Skeletal muscle tissue (tissue), 4 donors: ENCODE data around the gene ABCA3. TPM values are rescaled to one million over a fixed set of nuclear protein-coding genes. Genes with fewer than 3 reads are reported as not detected.

Experiments
- H3K27ac ChIP-seq: one replicate; pipeline ENCODE4 v1.7.0; 2013; ENCODE audit warnings: mild to moderate bottlenecking, low read depth, low read length, inconsistent platforms
- H3K27me3 ChIP-seq, 3 donors: one replicate each; pipeline ENCODE4 v1.7.0; 2013; ENCODE audit warnings: low read length in 3 of 3; ENCODE audit not compliant: control insufficient read depth in 3 of 3, insufficient read depth in 3 of 3
- H3K36me3 ChIP-seq, 3 donors: one replicate each; pipeline ENCODE4 v1.7.0; 2013; ENCODE audit warnings: low read length in 3 of 3; ENCODE audit not compliant: control insufficient read depth in 3 of 3, insufficient read depth in 3 of 3
- H3K4me1 ChIP-seq, 3 donors: one replicate each; pipeline ENCODE4 v1.7.0; 2013; ENCODE audit warnings: low read length in 3 of 3, mild to moderate bottlenecking in 3 of 3; ENCODE audit not compliant: control insufficient read depth in 3 of 3, insufficient read depth in 3 of 3
- H3K4me3 ChIP-seq, 3 donors: one replicate each; pipeline ENCODE4 v1.7.0; 2013; ENCODE audit warnings: low read length in 3 of 3
- H3K9ac ChIP-seq, 3 donors: one replicate each; pipeline ENCODE4 v1.7.0; 2013; ENCODE audit warnings: low read length in 3 of 3, mild to moderate bottlenecking in 3 of 3, moderate library complexity in 2 of 3, low read depth in 1 of 3
- H3K9me3 ChIP-seq, 3 donors: one replicate each; pipeline ENCODE4 v1.7.0; 2013; ENCODE audit warnings: low read length in 3 of 3; ENCODE audit not compliant: control insufficient read depth in 3 of 3
- total RNA-seq: library from RNA; depleted of rRNA; stranded (reverse); fragments of >200 nt; gene quantifications from one replicate; pipeline ENCODE4 v1.2.3, GENCODE V29; 2014
- donor health status: Osteomylitis.

The ABCA3 gene
- total RNA-seq, 1 donor from 2014 or later, result 8.4 TPM

GRCh38 chr16:2373176-2373575 lies 32.6 kb upstream of the ABCA3 start:
- Histone ChIP-seq H3K9ac (no peak overlapping the region), H3K9me3 (no peaks in the 10 kb centered on the region), H3K4me1 (peaks cover 0 to 4% (median 0%) of the 10 kb centered on the region in 3 donors), H3K36me3 (no peaks in the 10 kb centered on the region), H3K4me3 (no peak overlapping the region), H3K27ac (no peak overlapping the region), H3K27me3 (no peaks in the 10 kb centered on the region)

DNA sequence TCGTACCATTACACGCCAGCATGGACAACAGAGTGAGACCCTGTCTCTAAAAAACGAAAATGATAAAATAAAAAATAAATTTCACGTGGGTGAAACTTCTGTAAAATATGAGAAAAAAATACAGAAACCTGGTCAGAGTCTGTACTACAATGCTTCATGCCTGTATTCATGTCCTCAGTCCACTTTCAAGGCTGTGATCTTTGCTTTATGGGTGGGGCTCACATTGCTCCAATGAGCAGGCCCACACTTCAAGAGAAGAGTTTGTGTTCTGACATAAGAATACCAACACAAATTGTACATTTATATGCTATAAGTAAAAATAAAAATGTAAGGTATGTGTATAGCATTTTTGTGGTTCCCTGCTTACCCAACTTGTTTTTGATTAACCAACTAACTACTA lies 32.2 kb upstream of the ABCA3 start:
- H3K4me3 ChIP-seq, result no peak overlapping the region
- no peak overlapping the region for H3K9ac ChIP-seq
- no peak overlapping the region for H3K27ac ChIP-seq
- H3K27me3 ChIP-seq, result no peaks in the 10 kb centered on the region
- H3K9me3 ChIP-seq, result no peaks in the 10 kb centered on the region
- no peaks in the 10 kb centered on the region for H3K36me3 ChIP-seq
- peaks cover 0 to 4% (median 0%) of the 10 kb centered on the region in 3 donors for H3K4me1 ChIP-seq

GRCh38 chr16:2371421-2371820 lies 30.9 kb upstream of the ABCA3 start:
- H3K4me1 ChIP-seq, result peaks cover 0 to 4% (median 0%) of the 10 kb centered on the region in 3 donors
- H3K27me3 ChIP-seq, result no peaks in the 10 kb centered on the region
- no peak overlapping the region for H3K27ac ChIP-seq
- no peak overlapping the region for H3K9ac ChIP-seq
- no peak overlapping the region for H3K4me3 ChIP-seq
- no peaks in the 10 kb centered on the region for H3K9me3 ChIP-seq
- H3K36me3 ChIP-seq, result no peaks in the 10 kb centered on the region

DNA sequence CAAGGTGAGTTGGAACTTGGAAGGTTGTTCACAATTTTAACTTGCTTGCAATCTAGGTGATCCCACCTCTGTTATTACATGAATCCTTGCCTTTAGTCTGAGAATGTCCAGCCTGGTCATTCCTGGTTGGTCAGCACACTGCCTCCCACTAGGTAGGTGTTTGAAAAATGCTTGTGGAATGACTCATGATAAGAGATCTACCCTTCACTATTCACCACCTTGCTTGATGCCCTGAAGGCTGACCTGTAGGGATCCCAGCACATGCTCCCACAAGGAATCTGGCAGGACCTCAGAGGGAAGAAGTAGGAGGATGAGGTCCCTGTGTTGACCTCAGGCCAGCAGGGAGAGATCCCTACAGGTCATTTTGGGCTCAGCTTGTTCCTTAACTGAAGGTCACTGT lies 30.2 kb upstream of the ABCA3 start:
- Histone ChIP-seq H3K9ac (no peak overlapping the region), H3K27me3 (no peaks in the 10 kb centered on the region), H3K36me3 (no peaks in the 10 kb centered on the region), H3K9me3 (no peaks in the 10 kb centered on the region), H3K4me3 (no peak overlapping the region), H3K27ac (no peak overlapping the region), H3K4me1 (peaks cover 0 to 4% (median 0%) of the 10 kb centered on the region in 3 donors)

- Histone ChIP-seq H3K4me3 (no peak overlapping the region), H3K4me1 (peaks cover 0 to 4% (median 0%) of the 10 kb centered on the region in 3 donors), H3K27ac (no peak overlapping the region), H3K36me3 (no peaks in the 10 kb centered on the region), H3K27me3 (no peaks in the 10 kb centered on the region), H3K9me3 (no peaks in the 10 kb centered on the region), H3K9ac (no peak overlapping the region)
These were observed 26.3 kb upstream of the ABCA3 start for GRCh38 chr16:2366660-2367309.

GRCh38 chr16:2365397-2366294 lies 25.1 kb upstream of the ABCA3 start:
- Histone ChIP-seq H3K4me3 (no peak overlapping the region), H3K9me3 (no peaks in the 10 kb centered on the region), H3K9ac (no peak overlapping the region), H3K36me3 (no peaks in the 10 kb centered on the region), H3K27me3 (no peaks in the 10 kb centered on the region), H3K27ac (no peak overlapping the region), H3K4me1 (no peaks in the 10 kb centered on the region)

DNA sequence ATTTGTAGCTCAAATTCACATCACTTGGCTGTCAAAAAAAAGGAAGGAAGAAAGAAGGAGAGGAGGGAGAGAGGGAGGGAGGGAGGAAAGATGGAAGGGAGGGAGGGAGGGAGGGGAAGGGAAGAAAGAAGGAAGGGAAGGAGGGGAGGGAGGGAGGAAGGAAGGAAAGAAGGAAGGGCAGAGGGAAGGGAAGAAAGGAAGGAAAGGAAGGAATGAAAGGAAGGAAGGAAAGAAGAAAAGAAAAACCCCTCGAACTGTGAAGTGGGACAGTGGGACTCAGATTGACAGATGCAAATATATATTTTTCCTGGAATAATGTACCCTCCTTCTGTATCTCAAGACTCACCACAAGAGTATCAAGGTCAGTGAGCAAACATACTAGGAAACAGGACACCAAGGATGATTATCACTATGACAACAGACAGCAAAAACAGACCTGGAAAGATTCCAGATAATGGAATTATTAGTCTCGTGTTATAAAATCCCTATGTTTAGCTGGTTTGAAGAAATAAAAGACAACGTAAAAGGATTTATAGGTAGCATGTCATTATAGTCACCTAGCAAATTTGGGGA lies 24.2 kb upstream of the ABCA3 start:
- Histone ChIP-seq H3K4me3 (no peak overlapping the region), H3K9me3 (no peaks in the 10 kb centered on the region), H3K4me1 (no peaks in the 10 kb centered on the region), H3K27ac (no peak overlapping the region), H3K9ac (no peak overlapping the region), H3K36me3 (no peaks in the 10 kb centered on the region), H3K27me3 (peaks cover 0 to 2% (median under 1%) of the 10 kb centered on the region in 3 donors)

GRCh38 chr16:2362218-2362617 lies 21.7 kb upstream of the ABCA3 start:
- H3K27ac ChIP-seq, result no peak overlapping the region
- no peaks in the 10 kb centered on the region for H3K36me3 ChIP-seq
- H3K9me3 ChIP-seq, result no peaks in the 10 kb centered on the region
- H3K4me1 ChIP-seq, result no peaks in the 10 kb centered on the region
- H3K27me3 ChIP-seq, result peaks cover 0 to 4% (median 3%) of the 10 kb centered on the region in 3 donors
- H3K4me3 ChIP-seq, result no peak overlapping the region
- no peak overlapping the region for H3K9ac ChIP-seq

DNA sequence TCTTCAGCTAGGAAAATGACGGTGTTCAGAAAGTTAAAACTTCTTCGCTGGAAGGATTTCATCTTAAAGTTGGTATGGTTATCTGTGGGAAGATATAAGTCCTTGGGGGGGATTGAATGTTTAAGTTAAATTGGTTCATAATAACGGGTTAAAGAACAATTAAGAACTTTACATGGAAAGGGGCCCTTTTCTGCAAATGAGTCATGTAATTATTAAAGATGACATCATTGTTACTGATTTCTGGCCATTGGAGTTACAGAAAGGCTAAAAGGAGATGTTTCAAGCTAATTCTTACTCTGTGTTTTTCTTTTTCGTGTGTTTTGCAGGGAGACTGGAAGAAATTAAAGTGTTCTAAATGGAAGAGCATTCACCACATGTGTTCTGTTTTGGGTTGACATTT lies 20.6 kb upstream of the ABCA3 start:
- Histone ChIP-seq H3K4me3 (no peak overlapping the region), H3K27me3 (peaks cover 0 to 6% (median 3%) of the 10 kb centered on the region in 3 donors), H3K27ac (no peak overlapping the region), H3K9me3 (no peaks in the 10 kb centered on the region), H3K4me1 (no peaks in the 10 kb centered on the region), H3K36me3 (no peaks in the 10 kb centered on the region), H3K9ac (no peak overlapping the region)

DNA sequence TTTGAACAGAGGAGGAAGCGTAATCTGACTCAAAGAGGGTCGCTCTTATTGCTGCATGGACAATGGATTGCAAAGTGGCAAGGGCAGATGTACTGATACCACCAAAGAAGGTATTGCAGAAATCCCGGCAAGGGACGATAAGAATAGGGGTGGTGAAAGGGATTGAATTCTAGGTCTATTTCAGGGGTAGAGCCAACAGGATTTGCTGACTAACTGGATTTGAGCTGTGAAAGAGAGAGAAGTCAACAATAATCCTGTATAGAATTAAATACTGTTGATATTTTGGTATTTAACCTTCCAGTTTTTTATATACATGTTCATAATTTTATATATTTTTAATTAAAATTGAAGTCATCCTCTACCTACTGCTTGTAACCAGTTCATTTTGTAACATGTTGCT lies 19.4 kb upstream of the ABCA3 start:
- peaks cover 0 to 6% (median 3%) of the 10 kb centered on the region in 3 donors for H3K27me3 ChIP-seq
- no peak overlapping the region for H3K4me3 ChIP-seq
- no peak overlapping the region for H3K27ac ChIP-seq
- no peak overlapping the region for H3K9ac ChIP-seq
- H3K9me3 ChIP-seq, result no peaks in the 10 kb centered on the region
- H3K4me1 ChIP-seq, result no peaks in the 10 kb centered on the region
- no peaks in the 10 kb centered on the region for H3K36me3 ChIP-seq
